Heart left ventricle (tissue), 13 donors: Measurements from ENCODE around the gene RAI1.

Experiments
- POLR2A ChIP-seq, 2 donors: fragments of 450-650 bp; IDR thresholded peaks; one replicate each; pipeline ENCODE4 v1.6.1; 2017; ENCODE audit warnings: antibody characterized with exemption in 2 of 2, mild to moderate bottlenecking in 2 of 2, moderate library complexity in 2 of 2
- TF ChIP-seq, protein P1 (sequence below), 12 donors: fragments of 200-600 bp; sonication (generic) in 4 of 12; IDR thresholded peaks; one replicate each; pipeline versions ENCODE4 v1.5.0 to v1.8.0; 2018 to 2022; ENCODE audit warnings: antibody characterized with exemption in 12 of 12, mild to moderate bottlenecking in 5 of 12
- donor health status: ischemic (EF 13 %, LVEDD 7.1; RV severe dilation, severe dysfunction).
- donor health status: DM: no; HTN: yes; CAD: no.
- donor health status: DM: no; HTN: no; CAD: no.
- donor health status: ischemic (EF 25% LVEDD 6.9; RV normal size, moderate dysfunction).
- donor health status: ischemic (EF 25% LVEDD 5.7; RV mildly dilated, moderate dysfunction).
- donor health status: ischemic (EF 35%, LVEDD 5.7; RV mildly dilated, moderate dysfunction).
- donor health status: nonischemic (EF 11% LVEDD 7.7; RV severe dilation, severe dysfunction).
- donor health status: DM: yes; HTN: yes; CAD: no.
- donor health status: PGD.
- donor health status: ischemic (EF 29% LVEDD 5.4; RV normal size, mild dysfunction).
- donor health status: nonischemic (EF 23%, LVEDD 6.1; RV moderate dilation, normal function).

DNA sequence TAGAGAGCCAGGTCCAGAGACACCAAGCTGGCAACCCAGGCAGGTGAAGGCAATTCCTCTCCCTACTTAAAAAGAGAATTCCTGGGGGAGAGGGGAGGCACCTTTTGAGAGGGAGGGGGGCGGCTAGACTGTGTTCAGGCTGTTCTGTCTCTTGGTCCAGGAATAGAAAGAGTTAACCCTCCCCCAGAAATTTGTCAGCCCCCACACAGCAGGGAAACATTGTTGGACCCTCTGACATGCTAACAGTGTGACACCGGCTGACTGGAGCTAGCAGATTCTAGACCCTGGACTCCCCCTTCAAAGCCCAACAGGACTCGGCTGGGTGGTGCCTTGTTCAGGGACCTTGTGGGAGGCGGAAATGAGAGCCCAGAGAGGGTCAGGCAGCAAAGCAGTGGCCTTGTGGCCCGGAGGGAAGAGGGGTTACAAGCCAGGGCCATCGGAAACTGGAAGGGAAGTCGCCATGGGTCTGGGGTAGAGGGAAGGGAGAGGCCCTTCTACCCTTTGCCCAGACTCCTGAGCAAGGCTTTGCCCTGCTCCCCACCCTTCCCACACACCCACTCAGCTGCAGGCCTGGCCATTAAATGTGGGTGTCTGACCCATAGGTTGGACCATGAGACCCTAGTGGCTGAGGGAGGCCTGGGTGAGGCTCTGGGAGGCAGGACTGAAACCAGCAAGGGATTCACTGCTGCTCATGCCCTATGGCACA, 44.6 kb downstream of the RAI1 start:
- TF ChIP-seq, protein P1, sequence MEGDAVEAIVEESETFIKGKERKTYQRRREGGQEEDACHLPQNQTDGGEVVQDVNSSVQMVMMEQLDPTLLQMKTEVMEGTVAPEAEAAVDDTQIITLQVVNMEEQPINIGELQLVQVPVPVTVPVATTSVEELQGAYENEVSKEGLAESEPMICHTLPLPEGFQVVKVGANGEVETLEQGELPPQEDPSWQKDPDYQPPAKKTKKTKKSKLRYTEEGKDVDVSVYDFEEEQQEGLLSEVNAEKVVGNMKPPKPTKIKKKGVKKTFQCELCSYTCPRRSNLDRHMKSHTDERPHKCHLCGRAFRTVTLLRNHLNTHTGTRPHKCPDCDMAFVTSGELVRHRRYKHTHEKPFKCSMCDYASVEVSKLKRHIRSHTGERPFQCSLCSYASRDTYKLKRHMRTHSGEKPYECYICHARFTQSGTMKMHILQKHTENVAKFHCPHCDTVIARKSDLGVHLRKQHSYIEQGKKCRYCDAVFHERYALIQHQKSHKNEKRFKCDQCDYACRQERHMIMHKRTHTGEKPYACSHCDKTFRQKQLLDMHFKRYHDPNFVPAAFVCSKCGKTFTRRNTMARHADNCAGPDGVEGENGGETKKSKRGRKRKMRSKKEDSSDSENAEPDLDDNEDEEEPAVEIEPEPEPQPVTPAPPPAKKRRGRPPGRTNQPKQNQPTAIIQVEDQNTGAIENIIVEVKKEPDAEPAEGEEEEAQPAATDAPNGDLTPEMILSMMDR (IDR thresholded peaks at IDR 0.05) = no peak
- no peak for TF ChIP-seq POLR2A (IDR thresholded peaks at IDR 0.05)
